Mesenchymal stem cell (in vitro differentiated cells and primary cell): Measurements from ENCODE around the gene SLC35D1.

Source experiments
- DNase-seq: peaks from one replicate; pipeline ENCODE4 v3.0.0-alpha.2; 2013
- H2AFZ ChIP-seq: one replicate; pipeline ENCODE4 v1.6.1; 2013; ENCODE audit warnings: low read depth, mild to moderate bottlenecking, control low read depth, inconsistent platforms, low read length, moderate library complexity
- H2AK5ac ChIP-seq: 2 replicates; pipeline ENCODE4 v1.6.1; 2013; ENCODE audit warnings: low read length, moderate library complexity, mild to moderate bottlenecking, inconsistent platforms; ENCODE audit not compliant: severe bottlenecking
- H2BK120ac ChIP-seq: one replicate; pipeline ENCODE4 v1.6.1; 2013; ENCODE audit warnings: low read depth, mild to moderate bottlenecking, inconsistent platforms, low read length, moderate library complexity
- H2BK12ac ChIP-seq, 2 experiments: one replicate each; pipeline ENCODE4 v1.6.1; 2013; ENCODE audit warnings: inconsistent platforms in 2 of 2, low read length in 2 of 2, mild to moderate bottlenecking in 2 of 2, moderate library complexity in 2 of 2, control low read depth in 1 of 2
- H2BK15ac ChIP-seq: one replicate; pipeline ENCODE4 v1.6.1; 2013; ENCODE audit warnings: mild to moderate bottlenecking, low read depth, inconsistent platforms; ENCODE audit not compliant: poor library complexity, severe bottlenecking
- H2BK5ac ChIP-seq: 2 replicates; pipeline ENCODE4 v1.6.1; 2013; ENCODE audit warnings: low read depth, mild to moderate bottlenecking, low read length, control low read depth, inconsistent platforms; ENCODE audit not compliant: poor library complexity, severe bottlenecking
- H3K14ac ChIP-seq, 2 experiments: one replicate each; pipeline ENCODE4 v1.6.1; 2013; ENCODE audit warnings: inconsistent platforms in 2 of 2, low read length in 2 of 2, control low read depth in 1 of 2, mild to moderate bottlenecking in 1 of 2, moderate library complexity in 1 of 2
- H3K18ac ChIP-seq, 2 experiments: one replicate each; pipeline ENCODE4 v1.6.1; 2013; ENCODE audit warnings: inconsistent platforms in 2 of 2, low read length in 2 of 2, control low read depth in 1 of 2, low read depth in 1 of 2, mild to moderate bottlenecking in 1 of 2
- H3K23ac ChIP-seq, 2 experiments: one replicate each; pipeline ENCODE4 v1.6.1; 2013; ENCODE audit warnings: inconsistent platforms in 2 of 2, low read length in 2 of 2, mild to moderate bottlenecking in 2 of 2, moderate library complexity in 2 of 2, control low read depth in 1 of 2
- H3K27ac ChIP-seq: 2 replicates; pipeline ENCODE4 v1.5.1; 2013; ENCODE audit warnings: mild to moderate bottlenecking, moderate library complexity, low read length, control low read depth, inconsistent platforms; ENCODE audit not compliant: poor library complexity, severe bottlenecking
- H3K27me3 ChIP-seq, 2 experiments: 2 replicates each; pipeline versions ENCODE4 v1.6.1 to v1.7.0; 2013; ENCODE audit warnings: low read length in 2 of 2, mild to moderate bottlenecking in 2 of 2, moderate library complexity in 2 of 2, control low read depth in 1 of 2, inconsistent platforms in 1 of 2; ENCODE audit not compliant: control insufficient read depth in 1 of 2, insufficient read depth in 1 of 2
- H3K36me3 ChIP-seq, 2 experiments: 2 replicates each; pipeline versions ENCODE4 v1.6.1 to v1.7.0; 2013; ENCODE audit warnings: low read length in 2 of 2, control low read depth in 1 of 2, inconsistent platforms in 1 of 2, low read depth in 1 of 2, mild to moderate bottlenecking in 1 of 2; ENCODE audit not compliant: insufficient read depth in 2 of 2, control insufficient read depth in 1 of 2
- H3K4ac ChIP-seq, 2 experiments: one replicate each; pipeline ENCODE4 v1.6.1; 2013; ENCODE audit warnings: inconsistent platforms in 2 of 2, low read length in 2 of 2, mild to moderate bottlenecking in 2 of 2, moderate library complexity in 2 of 2, control low read depth in 1 of 2, low read depth in 1 of 2
- H3K4me1 ChIP-seq: 2 replicates; pipeline ENCODE4 v1.6.1; 2013; ENCODE audit warnings: low read depth, low read length, control low read depth; ENCODE audit not compliant: control insufficient read depth, insufficient read depth
- H3K4me2 ChIP-seq: 2 replicates; pipeline ENCODE4 v1.6.1; 2013; ENCODE audit warnings: low read length, mild to moderate bottlenecking, inconsistent platforms; ENCODE audit not compliant: poor library complexity, severe bottlenecking
- H3K4me3 ChIP-seq, 2 experiments: 2 replicates each; pipeline versions ENCODE4 v1.5.1 to v1.7.0; 2013; ENCODE audit warnings: low read length in 2 of 2, mild to moderate bottlenecking in 2 of 2, control low read depth in 1 of 2, low read depth in 1 of 2; ENCODE audit not compliant: insufficient read depth in 1 of 2
- H3K79me1 ChIP-seq: replicated peaks from 2 replicates; pipeline ENCODE4 v1.6.1; 2013; ENCODE audit warnings: mild to moderate bottlenecking, control low read depth, low read length, inconsistent platforms; ENCODE audit not compliant: poor library complexity, severe bottlenecking
- H3K9ac ChIP-seq: 2 replicates; pipeline ENCODE4 v1.7.0; 2013; ENCODE audit warnings: mild to moderate bottlenecking, low read length, moderate library complexity
- H3K9me3 ChIP-seq: 2 replicates; pipeline ENCODE4 v1.7.0; 2013; ENCODE audit warnings: mild to moderate bottlenecking, low read length; ENCODE audit not compliant: control insufficient read depth
- H4K8ac ChIP-seq: one replicate; pipeline ENCODE4 v1.6.1; 2013; ENCODE audit warnings: inconsistent platforms, mild to moderate bottlenecking, low read length, moderate library complexity
- H4K91ac ChIP-seq: one replicate; pipeline ENCODE4 v1.6.1; 2013; ENCODE audit warnings: mild to moderate bottlenecking, low read length, inconsistent platforms
- WGBS: methylation state at CpG from one replicate; pipeline ENCODE4 v1.1.7; 2013; ENCODE audit warnings: mixed read lengths; 5-methylcytosine and 5-hydroxymethylcytosine counted together

Gene SLC35D1

GRCh38 chr1:67059346-67059745 lies 5.4 kb upstream of the SLC35D1 start:
- Histone ChIP-seq H4K91ac (peak overlapping the region; percentile 91), H2AK5ac (no peak overlapping the region), H3K9ac (no peak overlapping the region), H3K36me3 (no peaks in the 10 kb centered on the region), H3K27me3 (no peaks in the 10 kb centered on the region), H3K4me1 (no peaks in the 10 kb centered on the region), H3K18ac (peak overlapping the region; percentile 69 to 84), H3K4me2 (no peak overlapping the region), H3K14ac (no peak overlapping the region), H2BK5ac (no peak overlapping the region), H2BK12ac (peak overlapping the region; percentile 70 to 80), H3K4ac (peak overlapping the region in 1 of 2 experiments; percentile 47), H2AFZ (peak overlapping the region; percentile 32), H2BK120ac (peak overlapping the region; percentile 59), H2BK15ac (no peak overlapping the region), H3K9me3 (no peaks in the 10 kb centered on the region), H3K23ac (no peak overlapping the region), H3K4me3 (no peak overlapping the region), H4K8ac (peak overlapping the region; percentile 51), H3K79me1 (no peaks in the 10 kb centered on the region), H3K27ac (no peak overlapping the region)
- WGBS = 93% methylated on average over 1 of the region's 1 CpG
- peak; percentile 6 for DNase-seq

- Histone ChIP-seq H3K27ac (no peak overlapping the region), H3K18ac (peak overlapping the region in 1 of 2 experiments; percentile 84), H3K14ac (no peak overlapping the region), H2AK5ac (no peak overlapping the region), H2AFZ (no peak overlapping the region), H2BK5ac (no peak overlapping the region), H4K91ac (peak overlapping the region; percentile 91), H2BK120ac (no peak overlapping the region), H3K4me2 (no peak overlapping the region), H3K9ac (no peak overlapping the region), H3K79me1 (no peaks in the 10 kb centered on the region), H3K27me3 (no peaks in the 10 kb centered on the region), H3K23ac (no peak overlapping the region), H4K8ac (no peak overlapping the region), H3K4me1 (no peaks in the 10 kb centered on the region), H3K4me3 (no peak overlapping the region), H3K4ac (peak overlapping the region; percentile 47 to 52), H2BK15ac (no peak overlapping the region), H3K36me3 (no peaks in the 10 kb centered on the region), H3K9me3 (no peaks in the 10 kb centered on the region), H2BK12ac (peak overlapping the region in 1 of 2 experiments; percentile 80)
- 46% methylated on average over 2 of the region's 3 CpGs for WGBS
- peak; percentile 36 for DNase-seq
Measured at GRCh38 chr1:67058761-67059160, 4.8 kb upstream of the SLC35D1 start.

GRCh38 chr1:67058242-67058641 lies 4.3 kb upstream of the SLC35D1 start:
- no peak overlapping the region for H2AFZ ChIP-seq
- H3K4me2 ChIP-seq = no peak overlapping the region
- no peak overlapping the region for H3K9ac ChIP-seq
- H2AK5ac ChIP-seq = no peak overlapping the region
- H3K14ac ChIP-seq = no peak overlapping the region
- H3K36me3 ChIP-seq = no peaks in the 10 kb centered on the region
- no peak overlapping the region for H2BK15ac ChIP-seq
- no peak overlapping the region for H4K8ac ChIP-seq
- no peak overlapping the region for H3K18ac ChIP-seq
- no peaks in the 10 kb centered on the region for H3K4me1 ChIP-seq
- H3K23ac ChIP-seq = no peak overlapping the region
- 100% methylated on average over 1 of the region's 1 CpG for WGBS
- H2BK12ac ChIP-seq = no peak overlapping the region
- H2BK5ac ChIP-seq = no peak overlapping the region
- no peak for DNase-seq
- H3K79me1 ChIP-seq = peaks cover 1% of the 10 kb centered on the region
- H3K4ac ChIP-seq = no peak overlapping the region
- no peaks in the 10 kb centered on the region for H3K9me3 ChIP-seq
- no peak overlapping the region for H2BK120ac ChIP-seq
- H3K4me3 ChIP-seq = no peak overlapping the region
- no peak overlapping the region for H3K27ac ChIP-seq
- H4K91ac ChIP-seq = no peak overlapping the region
- H3K27me3 ChIP-seq = no peaks in the 10 kb centered on the region

- peaks cover 3 to 23% of the 10 kb centered on the region in 2 experiments for H3K36me3 ChIP-seq
Measured at GRCh38 chr1:67053535-67053784, 488 bp downstream of the SLC35D1 start.

More at GRCh38 chr1:67053535-67053784, 488 bp downstream of the SLC35D1 start:
- Histone ChIP-seq H3K9ac (peak overlapping the region; percentile 93), H3K4ac (peak overlapping the region; percentile 20 to 95), H3K14ac (peak overlapping the region in 1 of 2 experiments; percentile 97), H2BK120ac (peak overlapping the region; percentile 97), H2AFZ (peak overlapping the region; percentile 96), H3K79me1 (peaks cover 6% of the 10 kb centered on the region), H2BK5ac (no peak overlapping the region), H3K18ac (peak overlapping the region; percentile 99), H2AK5ac (no peak overlapping the region), H3K4me2 (peak overlapping the region; percentile 99), H3K4me3 (peak overlapping the region; percentile 91 to 92), H2BK12ac (peak overlapping the region; percentile 54 to 89), H3K27ac (peak overlapping the region; percentile 66), H2BK15ac (peak overlapping the region; percentile 93), H3K4me1 (no peaks in the 10 kb centered on the region), H4K91ac (peak overlapping the region; percentile 83), H3K9me3 (no peaks in the 10 kb centered on the region), H4K8ac (peak overlapping the region; percentile 90), H3K23ac (peak overlapping the region; percentile 60 to 99), H3K27me3 (no peaks in the 10 kb centered on the region)
- DNase-seq = no peak
- under 1% methylated on average over 34 of the region's 34 CpGs for WGBS
